Esophagus muscularis mucosa (tissue), 3 donors: ENCODE results near the gene CTBP1.

ENCODE experiments used
- POLR2A ChIP-seq: fragments of 450-650 bp; IDR thresholded peaks from one replicate; pipeline ENCODE4 v1.6.1; 2017; ENCODE audit warnings: antibody characterized with exemption, moderate library complexity, mild to moderate bottlenecking, low read depth
- POLR2AphosphoS5 ChIP-seq, 2 donors: sonication (generic); formaldehyde crosslinking; IDR thresholded peaks; one replicate each; pipeline ENCODE4 v1.6.1; 2017; ENCODE audit warnings: antibody characterized with exemption in 2 of 2
- TF ChIP-seq, protein P1 (sequence below), 3 experiments: fragments of 200-600 bp in 2 of 3; fragments of 450-650 bp in 1 of 3; sonication (generic) in 2 of 3; IDR thresholded peaks; one replicate each; pipeline ENCODE4 v1.5.1; 2017 to 2019; ENCODE audit warnings: antibody characterized with exemption in 3 of 3, mild to moderate bottlenecking in 2 of 3, moderate library complexity in 1 of 3

DNA sequence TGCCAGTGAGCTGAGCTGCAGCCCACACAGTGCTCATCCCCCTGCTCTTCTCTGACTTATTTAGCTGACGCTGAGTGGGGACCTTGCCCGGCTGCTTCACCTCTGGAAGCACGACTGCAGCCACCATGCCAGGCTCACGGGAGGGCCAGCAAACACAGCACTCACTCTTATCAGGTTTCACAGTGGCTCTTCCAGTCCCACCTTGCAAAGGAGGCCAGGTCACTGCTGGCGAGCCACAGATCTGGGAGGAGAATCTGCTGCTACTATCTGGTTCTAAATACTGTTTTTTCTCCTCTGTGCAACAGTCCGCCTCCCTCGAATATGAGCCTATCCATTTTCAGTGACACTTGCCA, 69.9 kb downstream of the CTBP1 start:
- TF ChIP-seq, protein P1, sequence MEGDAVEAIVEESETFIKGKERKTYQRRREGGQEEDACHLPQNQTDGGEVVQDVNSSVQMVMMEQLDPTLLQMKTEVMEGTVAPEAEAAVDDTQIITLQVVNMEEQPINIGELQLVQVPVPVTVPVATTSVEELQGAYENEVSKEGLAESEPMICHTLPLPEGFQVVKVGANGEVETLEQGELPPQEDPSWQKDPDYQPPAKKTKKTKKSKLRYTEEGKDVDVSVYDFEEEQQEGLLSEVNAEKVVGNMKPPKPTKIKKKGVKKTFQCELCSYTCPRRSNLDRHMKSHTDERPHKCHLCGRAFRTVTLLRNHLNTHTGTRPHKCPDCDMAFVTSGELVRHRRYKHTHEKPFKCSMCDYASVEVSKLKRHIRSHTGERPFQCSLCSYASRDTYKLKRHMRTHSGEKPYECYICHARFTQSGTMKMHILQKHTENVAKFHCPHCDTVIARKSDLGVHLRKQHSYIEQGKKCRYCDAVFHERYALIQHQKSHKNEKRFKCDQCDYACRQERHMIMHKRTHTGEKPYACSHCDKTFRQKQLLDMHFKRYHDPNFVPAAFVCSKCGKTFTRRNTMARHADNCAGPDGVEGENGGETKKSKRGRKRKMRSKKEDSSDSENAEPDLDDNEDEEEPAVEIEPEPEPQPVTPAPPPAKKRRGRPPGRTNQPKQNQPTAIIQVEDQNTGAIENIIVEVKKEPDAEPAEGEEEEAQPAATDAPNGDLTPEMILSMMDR (IDR thresholded peaks at IDR 0.05): no peak
- TF ChIP-seq POLR2AphosphoS5 (IDR thresholded peaks at IDR 0.05) (no peak), POLR2A (no peak)
